WTC11 (cell line): ENCODE results near the gene CACNA2D4.

Experiments
- AFF4 ChIP-seq: sonication (generic); formaldehyde crosslinking; IDR thresholded peaks from 2 replicates; pipeline ENCODE4 v1.8.1; 2023; ENCODE audit warnings: mild to moderate bottlenecking, missing genetic modification reagents, borderline replicate concordance
- ARID4B ChIP-seq: sonication (generic); formaldehyde crosslinking; IDR thresholded peaks from 2 replicates; pipeline ENCODE4 v1.8.0; 2023; ENCODE audit warnings: missing genetic modification reagents, mild to moderate bottlenecking, borderline replicate concordance
- ATF1 ChIP-seq: sonication (generic); formaldehyde crosslinking; IDR thresholded peaks from 2 replicates; pipeline ENCODE4 v1.8.1; 2023; ENCODE audit warnings: mild to moderate bottlenecking, moderate library complexity, missing genetic modification reagents
- CREB1 ChIP-seq: sonication (generic); formaldehyde crosslinking; IDR thresholded peaks from 2 replicates; pipeline ENCODE4 v1.8.0; 2023; ENCODE audit warnings: mild to moderate bottlenecking, missing genetic modification reagents
- GABPB1 ChIP-seq: sonication (generic); formaldehyde crosslinking; IDR thresholded peaks from 2 replicates; pipeline ENCODE4 v1.8.1; 2023; ENCODE audit warnings: mild to moderate bottlenecking, missing genetic modification reagents
- MAX ChIP-seq: sonication (generic); formaldehyde crosslinking; IDR thresholded peaks from 2 replicates; pipeline ENCODE4 v1.8.0; 2022; ENCODE audit warnings: mild to moderate bottlenecking, missing genetic modification reagents
- MXD4 ChIP-seq: fragments of 250-450 bp; sonication (Bioruptor Pico); IDR thresholded peaks from 2 replicates; pipeline ENCODE4 v1.8.0; 2021; ENCODE audit warnings: mild to moderate bottlenecking, moderate library complexity, borderline replicate concordance
- TF ChIP-seq, protein P1 (sequence below): fragments of 200-600 bp; IDR thresholded peaks from 2 replicates; pipeline ENCODE4 v1.8.0; 2022; ENCODE audit warnings: antibody characterized with exemption

GRCh38 chr12:1747609-1748008 lies 170.8 kb downstream of the CACNA2D4 start:
- TF ChIP-seq, protein P1, sequence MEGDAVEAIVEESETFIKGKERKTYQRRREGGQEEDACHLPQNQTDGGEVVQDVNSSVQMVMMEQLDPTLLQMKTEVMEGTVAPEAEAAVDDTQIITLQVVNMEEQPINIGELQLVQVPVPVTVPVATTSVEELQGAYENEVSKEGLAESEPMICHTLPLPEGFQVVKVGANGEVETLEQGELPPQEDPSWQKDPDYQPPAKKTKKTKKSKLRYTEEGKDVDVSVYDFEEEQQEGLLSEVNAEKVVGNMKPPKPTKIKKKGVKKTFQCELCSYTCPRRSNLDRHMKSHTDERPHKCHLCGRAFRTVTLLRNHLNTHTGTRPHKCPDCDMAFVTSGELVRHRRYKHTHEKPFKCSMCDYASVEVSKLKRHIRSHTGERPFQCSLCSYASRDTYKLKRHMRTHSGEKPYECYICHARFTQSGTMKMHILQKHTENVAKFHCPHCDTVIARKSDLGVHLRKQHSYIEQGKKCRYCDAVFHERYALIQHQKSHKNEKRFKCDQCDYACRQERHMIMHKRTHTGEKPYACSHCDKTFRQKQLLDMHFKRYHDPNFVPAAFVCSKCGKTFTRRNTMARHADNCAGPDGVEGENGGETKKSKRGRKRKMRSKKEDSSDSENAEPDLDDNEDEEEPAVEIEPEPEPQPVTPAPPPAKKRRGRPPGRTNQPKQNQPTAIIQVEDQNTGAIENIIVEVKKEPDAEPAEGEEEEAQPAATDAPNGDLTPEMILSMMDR, result no peak
- TF ChIP-seq ATF1 (CRISPR knock-in tag), result no peak
- TF ChIP-seq CREB1 (CRISPR knock-in tag), result no peak
- no peak for TF ChIP-seq GABPB1 (CRISPR knock-in tag)
- TF ChIP-seq MXD4, result no peak
- TF ChIP-seq MAX (CRISPR knock-in tag), result no peak
- TF ChIP-seq ARID4B (CRISPR knock-in tag), result no peak
- TF ChIP-seq AFF4 (CRISPR knock-in tag), result no peak
